GM12873 (cell line): ENCODE data around the gene CORO1A.
"Not testable (repeated sequence)": the region's sequence is repeated elsewhere in the genome, so short reads cannot be mapped to it uniquely, and the experiment has no call there.

Source experiments
- TF ChIP-seq, protein P1 (sequence below): IDR thresholded peaks from 2 replicates; pipeline ENCODE4 v1.5.1; 2012; ENCODE audit warnings: low read depth, mild to moderate bottlenecking, moderate library complexity, low read length, control low read depth; ENCODE audit not compliant: insufficient read depth; ENCODE audit errors: missing control alignments

The CORO1A gene

GRCh38 chr16:30186782-30187555, 3.6 kb downstream of the CORO1A start:
- TF ChIP-seq, protein P1, sequence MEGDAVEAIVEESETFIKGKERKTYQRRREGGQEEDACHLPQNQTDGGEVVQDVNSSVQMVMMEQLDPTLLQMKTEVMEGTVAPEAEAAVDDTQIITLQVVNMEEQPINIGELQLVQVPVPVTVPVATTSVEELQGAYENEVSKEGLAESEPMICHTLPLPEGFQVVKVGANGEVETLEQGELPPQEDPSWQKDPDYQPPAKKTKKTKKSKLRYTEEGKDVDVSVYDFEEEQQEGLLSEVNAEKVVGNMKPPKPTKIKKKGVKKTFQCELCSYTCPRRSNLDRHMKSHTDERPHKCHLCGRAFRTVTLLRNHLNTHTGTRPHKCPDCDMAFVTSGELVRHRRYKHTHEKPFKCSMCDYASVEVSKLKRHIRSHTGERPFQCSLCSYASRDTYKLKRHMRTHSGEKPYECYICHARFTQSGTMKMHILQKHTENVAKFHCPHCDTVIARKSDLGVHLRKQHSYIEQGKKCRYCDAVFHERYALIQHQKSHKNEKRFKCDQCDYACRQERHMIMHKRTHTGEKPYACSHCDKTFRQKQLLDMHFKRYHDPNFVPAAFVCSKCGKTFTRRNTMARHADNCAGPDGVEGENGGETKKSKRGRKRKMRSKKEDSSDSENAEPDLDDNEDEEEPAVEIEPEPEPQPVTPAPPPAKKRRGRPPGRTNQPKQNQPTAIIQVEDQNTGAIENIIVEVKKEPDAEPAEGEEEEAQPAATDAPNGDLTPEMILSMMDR = peak; percentile 92

- TF ChIP-seq, protein P1 = no peak
These were observed 4.1 kb downstream of the CORO1A start for GRCh38 chr16:30187556-30187865.

- TF ChIP-seq, protein P1 = no peak
These were observed 4.7 kb downstream of the CORO1A start for GRCh38 chr16:30187971-30188561.

- TF ChIP-seq, protein P1 = not testable (repeated sequence)
These were observed 10.2 kb downstream of the CORO1A start, which contains the start of the genes BOLA2B and SLX1A for GRCh38 chr16:30193615-30194014. Gene BOLA2B (minus strand): TSS chr16:30193666. CDS start chr16:30193595, 71 bp downstream. Gene SLX1A (plus strand): TSS chr16:30193875. CDS start chr16:30194085, 210 bp downstream.

- TF ChIP-seq, protein P1 = not testable (repeated sequence)
These were observed 15.6 kb downstream of the CORO1A start, which contains the start of gene SULT1A3 for GRCh38 chr16:30199049-30199448. Gene SULT1A3 (plus strand): TSS chr16:30199255. CDS start chr16:30200729, 1,474 bp downstream.
